ENCODE results near the gene TMEM178B.

The TMEM178B gene

GRCh38 chr7:141243368-141243767, 169.5 kb downstream of the TMEM178B start:
- H3K9ac ChIP-seq (ENCODE audit: low read length in 5 of 5) = no peak overlapping the region
- peaks cover 0 to 2% (median 0%) of the 10 kb centered on the region in 5 donors for H3K27me3 ChIP-seq (ENCODE audit: control insufficient read depth in 5 of 5, insufficient read depth in 4 of 5, low read length in 5 of 5)
- no peak overlapping the region for H3K27ac ChIP-seq (ENCODE audit: low read depth, low read length)
- no peaks in the 10 kb centered on the region for H3K36me3 ChIP-seq (ENCODE audit: control insufficient read depth in 5 of 5, insufficient read depth in 5 of 5, low read length in 5 of 5)
- H3K4me1 ChIP-seq (ENCODE audit: control insufficient read depth in 5 of 5, insufficient read depth in 5 of 5, low read length in 5 of 5) = no peaks in the 10 kb centered on the region
- H3K4me3 ChIP-seq (ENCODE audit: low read depth in 1 of 5, low read length in 5 of 5) = no peak overlapping the region
- H3K9me3 ChIP-seq (ENCODE audit: control insufficient read depth in 5 of 5, low read length in 5 of 5) = no peaks in the 10 kb centered on the region

- Histone ChIP-seq H3K27me3 (ENCODE audit: control insufficient read depth in 5 of 5, insufficient read depth in 4 of 5, low read length in 5 of 5) (no peaks in the 10 kb centered on the region), H3K27ac (ENCODE audit: low read depth, low read length) (no peak overlapping the region), H3K36me3 (ENCODE audit: control insufficient read depth in 5 of 5, insufficient read depth in 5 of 5, low read length in 5 of 5) (no peaks in the 10 kb centered on the region), H3K9ac (ENCODE audit: low read length in 5 of 5) (no peak overlapping the region), H3K9me3 (ENCODE audit: control insufficient read depth in 5 of 5, low read length in 5 of 5) (no peaks in the 10 kb centered on the region), H3K4me3 (ENCODE audit: low read depth in 1 of 5, low read length in 5 of 5) (no peak overlapping the region), H3K4me1 (ENCODE audit: control insufficient read depth in 5 of 5, insufficient read depth in 5 of 5, low read length in 5 of 5) (no peaks in the 10 kb centered on the region)
Measured at GRCh38 chr7:141244435-141244834, 170.6 kb downstream of the TMEM178B start.

GRCh38 chr7:141246426-141246825, 172.6 kb downstream of the TMEM178B start:
- no peaks in the 10 kb centered on the region for H3K27me3 ChIP-seq (ENCODE audit: control insufficient read depth in 5 of 5, insufficient read depth in 4 of 5, low read length in 5 of 5)
- H3K36me3 ChIP-seq (ENCODE audit: control insufficient read depth in 5 of 5, insufficient read depth in 5 of 5, low read length in 5 of 5) = no peaks in the 10 kb centered on the region
- H3K27ac ChIP-seq (ENCODE audit: low read depth, low read length) = no peak overlapping the region
- no peak overlapping the region for H3K4me3 ChIP-seq (ENCODE audit: low read depth in 1 of 5, low read length in 5 of 5)
- H3K9me3 ChIP-seq (ENCODE audit: control insufficient read depth in 5 of 5, low read length in 5 of 5) = no peaks in the 10 kb centered on the region
- H3K4me1 ChIP-seq (ENCODE audit: control insufficient read depth in 5 of 5, insufficient read depth in 5 of 5, low read length in 5 of 5) = no peaks in the 10 kb centered on the region
- H3K9ac ChIP-seq (ENCODE audit: low read length in 5 of 5) = no peak overlapping the region

- no peak overlapping the region for H3K27ac ChIP-seq (ENCODE audit: low read depth, low read length)
- H3K4me1 ChIP-seq (ENCODE audit: control insufficient read depth in 5 of 5, insufficient read depth in 5 of 5, low read length in 5 of 5) = no peaks in the 10 kb centered on the region
- no peak overlapping the region for H3K4me3 ChIP-seq (ENCODE audit: low read depth in 1 of 5, low read length in 5 of 5)
- H3K27me3 ChIP-seq (ENCODE audit: control insufficient read depth in 5 of 5, insufficient read depth in 4 of 5, low read length in 5 of 5) = no peaks in the 10 kb centered on the region
- no peaks in the 10 kb centered on the region for H3K36me3 ChIP-seq (ENCODE audit: control insufficient read depth in 5 of 5, insufficient read depth in 5 of 5, low read length in 5 of 5)
- no peak overlapping the region for H3K9ac ChIP-seq (ENCODE audit: low read length in 5 of 5)
- H3K9me3 ChIP-seq (ENCODE audit: control insufficient read depth in 5 of 5, low read length in 5 of 5) = no peaks in the 10 kb centered on the region
Measured at GRCh38 chr7:141251180-141251579, 177.3 kb downstream of the TMEM178B start.

- peaks cover 0 to 5% (median 1%) of the 10 kb centered on the region in 5 donors for H3K9me3 ChIP-seq (ENCODE audit: control insufficient read depth in 5 of 5, low read length in 5 of 5)
- no peaks in the 10 kb centered on the region for H3K4me1 ChIP-seq (ENCODE audit: control insufficient read depth in 5 of 5, insufficient read depth in 5 of 5, low read length in 5 of 5)
- H3K27me3 ChIP-seq (ENCODE audit: control insufficient read depth in 5 of 5, insufficient read depth in 4 of 5, low read length in 5 of 5) = no peaks in the 10 kb centered on the region
- no peak overlapping the region for H3K27ac ChIP-seq (ENCODE audit: low read depth, low read length)
- H3K9ac ChIP-seq (ENCODE audit: low read length in 5 of 5) = no peak overlapping the region
- no peak overlapping the region for H3K4me3 ChIP-seq (ENCODE audit: low read depth in 1 of 5, low read length in 5 of 5)
- H3K36me3 ChIP-seq (ENCODE audit: control insufficient read depth in 5 of 5, insufficient read depth in 5 of 5, low read length in 5 of 5) = no peaks in the 10 kb centered on the region
Measured at GRCh38 chr7:141251957-141252356, 178.1 kb downstream of the TMEM178B start.

GRCh38 chr7:141257597-141257996, 183.7 kb downstream of the TMEM178B start:
- Histone ChIP-seq H3K36me3 (ENCODE audit: control insufficient read depth in 5 of 5, insufficient read depth in 5 of 5, low read length in 5 of 5) (no peaks in the 10 kb centered on the region), H3K9me3 (ENCODE audit: control insufficient read depth in 5 of 5, low read length in 5 of 5) (peaks cover 0 to 20% (median 11%) of the 10 kb centered on the region in 5 donors), H3K27ac (ENCODE audit: low read depth, low read length) (no peak overlapping the region), H3K27me3 (ENCODE audit: control insufficient read depth in 5 of 5, insufficient read depth in 4 of 5, low read length in 5 of 5) (no peaks in the 10 kb centered on the region), H3K4me3 (ENCODE audit: low read depth in 1 of 5, low read length in 5 of 5) (peak overlapping the region in 1 of 5 donors; percentile 7), H3K9ac (ENCODE audit: low read length in 5 of 5) (no peak overlapping the region), H3K4me1 (ENCODE audit: control insufficient read depth in 5 of 5, insufficient read depth in 5 of 5, low read length in 5 of 5) (no peaks in the 10 kb centered on the region)

GRCh38 chr7:141258559-141258958, 184.7 kb downstream of the TMEM178B start:
- Histone ChIP-seq H3K36me3 (ENCODE audit: control insufficient read depth in 5 of 5, insufficient read depth in 5 of 5, low read length in 5 of 5) (no peaks in the 10 kb centered on the region), H3K4me1 (ENCODE audit: control insufficient read depth in 5 of 5, insufficient read depth in 5 of 5, low read length in 5 of 5) (no peaks in the 10 kb centered on the region), H3K4me3 (ENCODE audit: low read depth in 1 of 5, low read length in 5 of 5) (no peak overlapping the region), H3K9ac (ENCODE audit: low read length in 5 of 5) (no peak overlapping the region), H3K27ac (ENCODE audit: low read depth, low read length) (no peak overlapping the region), H3K9me3 (ENCODE audit: control insufficient read depth in 5 of 5, low read length in 5 of 5) (peaks cover 0 to 20% (median 11%) of the 10 kb centered on the region in 5 donors), H3K27me3 (ENCODE audit: control insufficient read depth in 5 of 5, insufficient read depth in 4 of 5, low read length in 5 of 5) (no peaks in the 10 kb centered on the region)

GRCh38 chr7:141262101-141263090, 188.5 kb downstream of the TMEM178B start:
- no peak overlapping the region for H3K27ac ChIP-seq (ENCODE audit: low read depth, low read length)
- peaks cover 0 to 14% (median 11%) of the 10 kb centered on the region in 5 donors for H3K9me3 ChIP-seq (ENCODE audit: control insufficient read depth in 5 of 5, low read length in 5 of 5)
- H3K4me1 ChIP-seq (ENCODE audit: control insufficient read depth in 5 of 5, insufficient read depth in 5 of 5, low read length in 5 of 5) = no peaks in the 10 kb centered on the region
- H3K36me3 ChIP-seq (ENCODE audit: control insufficient read depth in 5 of 5, insufficient read depth in 5 of 5, low read length in 5 of 5) = no peaks in the 10 kb centered on the region
- H3K9ac ChIP-seq (ENCODE audit: low read length in 5 of 5) = no peak overlapping the region
- peaks cover 0 to 2% (median 0%) of the 10 kb centered on the region in 5 donors for H3K27me3 ChIP-seq (ENCODE audit: control insufficient read depth in 5 of 5, insufficient read depth in 4 of 5, low read length in 5 of 5)
- no peak overlapping the region for H3K4me3 ChIP-seq (ENCODE audit: low read depth in 1 of 5, low read length in 5 of 5)

- peaks cover 0 to 11% (median 9%) of the 10 kb centered on the region in 5 donors for H3K9me3 ChIP-seq (ENCODE audit: control insufficient read depth in 5 of 5, low read length in 5 of 5)
- peaks cover 0 to 2% (median 0%) of the 10 kb centered on the region in 5 donors for H3K27me3 ChIP-seq (ENCODE audit: control insufficient read depth in 5 of 5, insufficient read depth in 4 of 5, low read length in 5 of 5)
- H3K36me3 ChIP-seq (ENCODE audit: control insufficient read depth in 5 of 5, insufficient read depth in 5 of 5, low read length in 5 of 5) = no peaks in the 10 kb centered on the region
- no peak overlapping the region for H3K9ac ChIP-seq (ENCODE audit: low read length in 5 of 5)
- no peak overlapping the region for H3K27ac ChIP-seq (ENCODE audit: low read depth, low read length)
- no peaks in the 10 kb centered on the region for H3K4me1 ChIP-seq (ENCODE audit: control insufficient read depth in 5 of 5, insufficient read depth in 5 of 5, low read length in 5 of 5)
- H3K4me3 ChIP-seq (ENCODE audit: low read depth in 1 of 5, low read length in 5 of 5) = no peak overlapping the region
Measured at GRCh38 chr7:141263508-141263907, 189.6 kb downstream of the TMEM178B start.

- no peaks in the 10 kb centered on the region for H3K36me3 ChIP-seq (ENCODE audit: control insufficient read depth in 5 of 5, insufficient read depth in 5 of 5, low read length in 5 of 5)
- H3K27ac ChIP-seq (ENCODE audit: low read depth, low read length) = no peak overlapping the region
- peaks cover 0 to 9% (median 6%) of the 10 kb centered on the region in 5 donors for H3K9me3 ChIP-seq (ENCODE audit: control insufficient read depth in 5 of 5, low read length in 5 of 5)
- peaks cover 0 to 2% (median 0%) of the 10 kb centered on the region in 5 donors for H3K27me3 ChIP-seq (ENCODE audit: control insufficient read depth in 5 of 5, insufficient read depth in 4 of 5, low read length in 5 of 5)
- no peak overlapping the region for H3K9ac ChIP-seq (ENCODE audit: low read length in 5 of 5)
- no peaks in the 10 kb centered on the region for H3K4me1 ChIP-seq (ENCODE audit: control insufficient read depth in 5 of 5, insufficient read depth in 5 of 5, low read length in 5 of 5)
- H3K4me3 ChIP-seq (ENCODE audit: low read depth in 1 of 5, low read length in 5 of 5) = no peak overlapping the region
Measured at GRCh38 chr7:141263983-141264382, 190.1 kb downstream of the TMEM178B start.
